ENCODE results near the gene OSGEPL1.
"Not testable (repeated sequence)": the region's sequence is repeated elsewhere in the genome, so short reads cannot be mapped to it uniquely, and the experiment has no call there.

OSGEPL1 gene

GRCh38 chr2:189762551-189763298 lies at the start of gene OSGEPL1:
TSS of gene OSGEPL1 (minus strand) at chr2:189762792. CDS start at chr2:189761640, 1,152 bp downstream.
- peak; percentile 94 for DNase-seq

- DNase-seq: no peak
Measured at GRCh38 chr2:189803431-189803830, 40.8 kb upstream of the OSGEPL1 start.

- no peak for DNase-seq
Measured at GRCh38 chr2:189802396-189802912, 39.9 kb upstream of the OSGEPL1 start.

GRCh38 chr2:189799531-189799930 lies 36.9 kb upstream of the OSGEPL1 start:
- DNase-seq: no peak

- no peak for DNase-seq
Measured at GRCh38 chr2:189799030-189799331, 36.4 kb upstream of the OSGEPL1 start.

GRCh38 chr2:189798312-189799029 lies 35.9 kb upstream of the OSGEPL1 start:
- no peak for DNase-seq

GRCh38 chr2:189797902-189798301 lies 35.3 kb upstream of the OSGEPL1 start:
- no peak for DNase-seq

- DNase-seq: no peak
Measured at GRCh38 chr2:189794310-189794709, 31.7 kb upstream of the OSGEPL1 start.

GRCh38 chr2:189791338-189792042 lies 28.9 kb upstream of the OSGEPL1 start:
- DNase-seq: no peak

- DNase-seq: peak; percentile 95
Measured at GRCh38 chr2:189783927-189784867, 21.6 kb upstream of the OSGEPL1 start, which contains the start of the genes ORMDL1 and PMS1. TSS of gene ORMDL1 (minus strand) at chr2:189784339. CDS start at chr2:189782595, 1,744 bp downstream. TSS of gene PMS1 (plus strand) at chr2:189784450. CDS start at chr2:189791810, 7,360 bp downstream.

- no peak for DNase-seq
Measured at GRCh38 chr2:189783451-189783926, 20.9 kb upstream of the OSGEPL1 start.

GRCh38 chr2:189782221-189782671 lies 19.7 kb upstream of the OSGEPL1 start:
- no peak for DNase-seq

- DNase-seq: no peak
Measured at GRCh38 chr2:189772212-189772611, 9.6 kb upstream of the OSGEPL1 start.

GRCh38 chr2:189770590-189771322 lies 8.2 kb upstream of the OSGEPL1 start:
- DNase-seq: no peak

- DNase-seq: no peak
Measured at GRCh38 chr2:189763908-189764661, 1.5 kb upstream of the OSGEPL1 start.

GRCh38 chr2:189762229-189762550 lies 402 bp downstream of the OSGEPL1 start:
- no peak for DNase-seq

GRCh38 chr2:189760154-189760553 lies 2.4 kb downstream of the OSGEPL1 start:
- not testable (repeated sequence) for DNase-seq

GRCh38 chr2:189756311-189756952 lies 6.2 kb downstream of the OSGEPL1 start:
- DNase-seq: no peak

GRCh38 chr2:189751080-189751658 lies 11.4 kb downstream of the OSGEPL1 start:
- peak; percentile 34 for DNase-seq

- DNase-seq: no peak
Measured at GRCh38 chr2:189729430-189729829, 33.2 kb downstream of the OSGEPL1 start.
